Neural cell (in vitro differentiated cells): ENCODE data around the gene TDRKH. TPM values are rescaled to one million over a fixed set of nuclear protein-coding genes. Genes with fewer than 3 reads are reported as not detected.

Source experiments
- H2AFZ ChIP-seq: fragments of 200-600, 300-800 bp; sonication (generic), shearing (Covaris generic); 2 replicates; pipeline ENCODE4 v1.6.0; 2014; ENCODE audit warnings: low read depth, mild to moderate bottlenecking, antibody characterized with exemption, low read length, moderate library complexity
- H3F3A ChIP-seq: fragments of 200-600 bp; shearing (Covaris generic); 2 replicates; pipeline ENCODE4 v1.6.1; 2016; ENCODE audit warnings: mild to moderate bottlenecking, moderate library complexity, mixed read lengths, antibody characterized with exemption, low read length; ENCODE audit not compliant: insufficient read depth, poor library complexity, severe bottlenecking
- H3K27ac ChIP-seq: fragments of 200-600, 300-800 bp; sonication (generic), shearing (Covaris generic); 2 replicates; pipeline ENCODE4 v1.5.1; 2014; ENCODE audit warnings: mild to moderate bottlenecking, low read length, moderate library complexity
- H3K27me3 ChIP-seq: fragments of 300-800, 200-600 bp; sonication (generic), shearing (Covaris generic); 2 replicates; pipeline ENCODE4 v1.6.0; 2014; ENCODE audit warnings: mild to moderate bottlenecking, low read depth, low read length, moderate library complexity; ENCODE audit not compliant: insufficient read depth
- H3K36me3 ChIP-seq: fragments of 300-800, 200-600 bp; sonication (generic), shearing (Covaris generic); 2 replicates; pipeline ENCODE4 v1.5.1; 2014; ENCODE audit warnings: mild to moderate bottlenecking, antibody characterized with exemption, low read length, moderate library complexity; ENCODE audit not compliant: insufficient read depth
- H3K4me2 ChIP-seq: fragments of 300-800, 200-600 bp; sonication (generic), shearing (Covaris generic); 2 replicates; pipeline ENCODE4 v1.6.0; 2014; ENCODE audit warnings: mild to moderate bottlenecking, low read length
- H3K4me3 ChIP-seq: fragments of 300-800, 200-600 bp; sonication (generic), shearing (Covaris generic); 2 replicates; pipeline ENCODE4 v1.5.1; 2014; ENCODE audit warnings: mild to moderate bottlenecking, low read length, moderate library complexity
- H3K79me2 ChIP-seq: fragments of 200-600 bp; shearing (Covaris generic); replicated peaks from 2 replicates; pipeline ENCODE4 v1.6.0; 2014; ENCODE audit warnings: mild to moderate bottlenecking, low read length, moderate library complexity; ENCODE audit not compliant: insufficient read depth
- H3K9ac ChIP-seq: fragments of 300-800, 200-600 bp; sonication (generic), shearing (Covaris generic); 2 replicates; pipeline ENCODE4 v1.6.1; 2016; ENCODE audit warnings: mild to moderate bottlenecking, low read length, mixed read lengths
- H3K9me2 ChIP-seq: fragments of 200-600 bp; shearing (Covaris generic); 2 replicates; pipeline ENCODE4 v1.6.1; 2016; ENCODE audit warnings: mild to moderate bottlenecking, low read length, mixed read lengths; ENCODE audit not compliant: insufficient read depth
- H3K9me3 ChIP-seq: fragments of 200-600, 300-800 bp; sonication (generic), shearing (Covaris generic); 2 replicates; pipeline ENCODE4 v1.6.1; 2016; ENCODE audit warnings: mild to moderate bottlenecking, mixed run types, low read length, moderate library complexity, mixed read lengths
- H4K20me1 ChIP-seq: fragments of 200-600 bp; shearing (Covaris generic); 2 replicates; pipeline ENCODE4 v1.6.1; 2016; ENCODE audit warnings: mild to moderate bottlenecking, mixed run types; ENCODE audit not compliant: insufficient read depth
- CTCF ChIP-seq: fragments of 450-650 bp; IDR thresholded peaks from 2 replicates; pipeline ENCODE4 v1.5.1; 2014; ENCODE audit warnings: antibody characterized with exemption, mild to moderate bottlenecking, moderate library complexity; ENCODE audit not compliant: poor library complexity, severe bottlenecking
- EP300 ChIP-seq: fragments of 450-650 bp; conservative IDR thresholded peaks from 2 replicates; pipeline ENCODE4 v1.6.1; 2014; ENCODE audit warnings: antibody characterized with exemption, mild to moderate bottlenecking, moderate library complexity; ENCODE audit not compliant: poor library complexity, severe bottlenecking
- EZH2 ChIP-seq: fragments of 200-600, 300-800 bp; shearing (Covaris generic), sonication (generic); IDR thresholded peaks from 2 replicates; pipeline ENCODE4 v1.6.1; 2014; ENCODE audit warnings: antibody characterized with exemption, low read length, borderline replicate concordance, mild to moderate bottlenecking; ENCODE audit not compliant: insufficient read depth, poor library complexity, severe bottlenecking
- MXI1 ChIP-seq: fragments of 450-650 bp; conservative IDR thresholded peaks from 2 replicates; pipeline ENCODE4 v1.6.1; 2014; ENCODE audit warnings: antibody characterized with exemption, mild to moderate bottlenecking; ENCODE audit not compliant: poor library complexity, severe bottlenecking
- POLR2AphosphoS5 ChIP-seq: IDR thresholded peaks from 2 replicates; pipeline ENCODE4 v1.6.1; 2012
- RAD21 ChIP-seq: fragments of 450-650 bp; conservative IDR thresholded peaks from 2 replicates; pipeline ENCODE4 v1.6.1; 2014; ENCODE audit warnings: antibody characterized with exemption, mild to moderate bottlenecking, moderate library complexity
- REST ChIP-seq: IDR thresholded peaks from 2 replicates; pipeline ENCODE4 v1.6.1; 2012; ENCODE audit warnings: borderline replicate concordance
- SMC3 ChIP-seq: fragments of 450-650 bp; conservative IDR thresholded peaks from 2 replicates; pipeline ENCODE4 v1.6.1; 2014; ENCODE audit warnings: antibody characterized with exemption, mild to moderate bottlenecking, moderate library complexity; ENCODE audit not compliant: poor library complexity
- TAF1 ChIP-seq: IDR thresholded peaks from 2 replicates; pipeline ENCODE4 v1.6.1; 2012; ENCODE audit warnings: low read depth
- polyA plus RNA-seq: library from polyadenylated mRNA; depleted of rRNA; stranded (reverse); fragments of >200 nt; gene quantifications from 2 replicates; pipeline ENCODE4 v1.2.3, GENCODE V29; 2014

Gene TDRKH
- polyA plus RNA-seq, 1 donor from 2014 or later: 19.5 TPM

GRCh38 chr1:151839457-151840403 is 49.4 kb upstream of the TDRKH start, which contains the start of gene C2CD4D:
C2CD4D (minus strand) TSS chr1:151839820; CDS start chr1:151838989, 831 bp downstream.
- no peaks in the 10 kb centered on the region for H3K9me3 ChIP-seq
- no peak for TF ChIP-seq SMC3
- TF ChIP-seq EZH2: no peak
- no peak for TF ChIP-seq TAF1
- no peak within 1 kb of the TSS for H2AFZ ChIP-seq
- H3K4me2 ChIP-seq: no peak within 1 kb of the TSS
- peak within 1 kb of the TSS; percentile 44 for H3K4me3 ChIP-seq
- H3F3A ChIP-seq: no peaks in the 10 kb centered on the region
- H3K79me2 ChIP-seq: no peaks in the 10 kb centered on the region
- peaks cover 57% of the 10 kb centered on the region for H3K27me3 ChIP-seq
- H4K20me1 ChIP-seq: no peaks in the 10 kb centered on the region
- H3K9ac ChIP-seq: no peak within 1 kb of the TSS
- H3K9me2 ChIP-seq: no peaks in the 10 kb centered on the region
- H3K36me3 ChIP-seq: no peaks in the 10 kb centered on the region
- no peak within 1 kb of the TSS for H3K27ac ChIP-seq

DNA sequence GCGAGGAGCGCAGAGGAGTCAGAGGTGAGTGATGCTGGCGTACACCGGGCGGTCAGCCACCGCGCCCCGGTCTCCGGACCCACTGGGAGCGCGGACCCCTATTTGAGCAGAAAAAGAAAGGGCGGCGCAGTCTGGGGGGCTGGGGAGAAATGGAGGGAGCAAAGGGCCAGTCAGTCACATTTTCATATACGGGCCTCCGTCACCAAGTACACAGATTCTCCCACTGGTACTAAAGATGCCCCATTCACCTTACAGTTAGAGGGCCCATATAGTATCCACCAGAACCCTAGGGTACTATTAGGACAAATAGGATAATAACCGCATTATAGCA is 48.7 kb upstream of the TDRKH start:
- H3K27ac ChIP-seq: no peak overlapping the region
- H3K79me2 ChIP-seq: no peaks in the 10 kb centered on the region
- H4K20me1 ChIP-seq: no peaks in the 10 kb centered on the region
- H3K4me2 ChIP-seq: no peak overlapping the region
- H3F3A ChIP-seq: no peaks in the 10 kb centered on the region
- H2AFZ ChIP-seq: no peak overlapping the region
- H3K36me3 ChIP-seq: no peaks in the 10 kb centered on the region
- peak overlapping the region; percentile 33 for H3K4me3 ChIP-seq
- H3K27me3 ChIP-seq: peaks cover 57% of the 10 kb centered on the region
- no peaks in the 10 kb centered on the region for H3K9me2 ChIP-seq
- no peaks in the 10 kb centered on the region for H3K9me3 ChIP-seq
- TF ChIP-seq EZH2 (no peak), POLR2AphosphoS5 (no peak), REST (no peak), EP300 (no peak), RAD21 (no peak), TAF1 (no peak), SMC3 (no peak), MXI1 (no peak), CTCF (no peak)
- no peak overlapping the region for H3K9ac ChIP-seq
